GM12873 (cell line): ENCODE data around the gene ALG9.

Source experiments
- TF ChIP-seq, protein P1 (sequence below): IDR thresholded peaks from 2 replicates; pipeline ENCODE4 v1.5.1; 2012; ENCODE audit warnings: low read depth, mild to moderate bottlenecking, moderate library complexity, low read length, control low read depth; ENCODE audit not compliant: insufficient read depth; ENCODE audit errors: missing control alignments

Gene ALG9

DNA sequence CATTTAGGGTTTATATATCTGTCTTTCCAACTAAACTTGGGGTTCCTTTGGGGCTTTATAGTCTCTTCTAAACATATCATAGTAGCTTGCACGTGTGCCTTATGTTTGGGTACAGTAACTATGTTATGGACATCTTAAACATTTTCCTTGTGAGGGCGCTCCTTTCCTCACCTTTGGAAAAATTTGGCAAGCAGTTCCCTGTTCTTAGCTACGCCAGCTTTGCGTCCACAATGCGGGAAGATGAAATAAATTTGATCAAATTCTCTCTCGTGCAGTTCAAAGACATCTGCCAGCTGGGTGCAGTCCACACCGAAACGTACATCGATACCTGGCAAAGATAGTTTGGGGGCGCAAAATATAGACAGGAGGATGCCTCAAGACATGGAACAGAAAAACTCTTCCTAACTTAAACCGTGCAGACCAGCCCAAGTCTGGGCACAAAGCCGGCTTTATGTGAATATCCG is 7.0 kb upstream of the ALG9 start:
- TF ChIP-seq, protein P1, sequence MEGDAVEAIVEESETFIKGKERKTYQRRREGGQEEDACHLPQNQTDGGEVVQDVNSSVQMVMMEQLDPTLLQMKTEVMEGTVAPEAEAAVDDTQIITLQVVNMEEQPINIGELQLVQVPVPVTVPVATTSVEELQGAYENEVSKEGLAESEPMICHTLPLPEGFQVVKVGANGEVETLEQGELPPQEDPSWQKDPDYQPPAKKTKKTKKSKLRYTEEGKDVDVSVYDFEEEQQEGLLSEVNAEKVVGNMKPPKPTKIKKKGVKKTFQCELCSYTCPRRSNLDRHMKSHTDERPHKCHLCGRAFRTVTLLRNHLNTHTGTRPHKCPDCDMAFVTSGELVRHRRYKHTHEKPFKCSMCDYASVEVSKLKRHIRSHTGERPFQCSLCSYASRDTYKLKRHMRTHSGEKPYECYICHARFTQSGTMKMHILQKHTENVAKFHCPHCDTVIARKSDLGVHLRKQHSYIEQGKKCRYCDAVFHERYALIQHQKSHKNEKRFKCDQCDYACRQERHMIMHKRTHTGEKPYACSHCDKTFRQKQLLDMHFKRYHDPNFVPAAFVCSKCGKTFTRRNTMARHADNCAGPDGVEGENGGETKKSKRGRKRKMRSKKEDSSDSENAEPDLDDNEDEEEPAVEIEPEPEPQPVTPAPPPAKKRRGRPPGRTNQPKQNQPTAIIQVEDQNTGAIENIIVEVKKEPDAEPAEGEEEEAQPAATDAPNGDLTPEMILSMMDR, result no peak

DNA sequence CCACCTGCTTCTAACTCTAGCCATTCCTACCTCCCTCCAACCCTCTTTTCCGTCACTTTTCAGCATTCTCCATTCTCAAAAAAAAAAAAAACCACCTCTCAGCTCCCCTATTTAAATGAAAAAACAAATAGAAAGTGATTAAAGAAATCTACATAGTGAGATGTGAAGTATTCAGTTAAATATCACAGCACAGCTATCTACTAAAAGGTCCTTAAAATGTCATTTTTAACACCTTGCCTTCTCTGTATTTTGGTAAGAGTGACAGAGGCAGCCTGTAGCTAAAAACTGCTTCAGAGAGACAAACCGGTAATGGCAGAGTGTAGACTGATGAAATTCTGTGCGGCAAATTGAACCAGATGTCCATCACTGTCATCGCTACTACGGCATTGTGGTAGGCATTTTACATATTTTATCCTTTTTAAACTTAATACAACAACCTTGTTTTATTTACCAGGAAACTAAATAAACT is 346 bp upstream of the ALG9 start:
- TF ChIP-seq, protein P1, result no peak

DNA sequence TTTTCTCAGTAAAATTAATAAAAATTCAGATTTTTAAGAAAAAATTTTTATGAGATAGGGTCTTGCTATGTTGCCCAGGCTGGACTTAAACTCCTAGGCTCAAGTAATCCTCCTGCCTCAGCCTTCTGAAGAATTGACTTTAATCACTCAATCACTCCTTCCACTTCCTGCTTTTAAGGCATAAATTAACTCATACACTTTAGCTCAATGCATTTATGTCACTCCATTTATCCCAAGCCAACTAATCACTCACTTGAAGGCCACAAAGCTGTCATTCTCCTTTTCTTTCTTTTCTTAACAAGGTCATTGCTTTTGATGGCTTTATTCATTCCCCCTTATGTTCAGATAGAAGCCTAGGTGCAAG is 877 bp downstream of the ALG9 start:
- TF ChIP-seq, protein P1, result no peak

DNA sequence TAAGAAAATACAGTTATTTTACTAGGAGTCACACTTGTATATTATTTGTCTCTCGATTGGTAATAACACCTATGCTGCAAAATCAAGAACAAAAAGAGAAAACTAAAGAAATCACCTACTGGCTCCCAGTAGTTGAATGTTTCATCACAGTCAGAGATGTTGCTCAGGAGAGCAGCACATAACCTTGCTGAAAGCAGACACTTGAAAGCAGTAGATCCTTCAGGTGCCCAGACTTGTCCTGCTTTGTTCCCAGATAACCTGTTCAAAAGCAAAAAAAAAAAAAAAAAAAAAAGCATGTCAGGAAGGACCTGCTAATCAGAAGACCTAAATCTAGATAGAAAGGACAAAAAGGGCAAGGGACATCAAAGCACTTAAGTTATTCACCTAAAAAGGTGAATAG is 1.3 kb downstream of the ALG9 start:
- TF ChIP-seq, protein P1, result no peak

DNA sequence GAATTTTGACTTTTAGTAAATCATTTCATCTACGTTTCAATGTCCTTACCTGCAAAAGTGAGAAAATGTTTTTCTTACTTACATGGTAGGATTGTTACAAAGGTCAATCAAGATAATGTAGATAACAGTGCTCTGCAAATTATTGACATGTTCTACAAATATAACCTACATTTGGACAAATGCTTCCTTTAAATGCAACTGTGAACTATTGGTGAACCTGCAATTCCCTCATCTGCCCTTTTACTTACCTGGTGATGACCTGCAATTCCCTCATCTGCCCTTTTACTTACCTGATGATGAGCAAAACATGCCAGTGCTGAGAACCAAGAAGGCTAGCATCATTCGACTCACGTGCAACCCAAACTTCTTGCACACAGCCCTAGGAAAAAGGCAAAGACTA is 11.1 kb downstream of the ALG9 start:
- TF ChIP-seq, protein P1, result no peak

DNA sequence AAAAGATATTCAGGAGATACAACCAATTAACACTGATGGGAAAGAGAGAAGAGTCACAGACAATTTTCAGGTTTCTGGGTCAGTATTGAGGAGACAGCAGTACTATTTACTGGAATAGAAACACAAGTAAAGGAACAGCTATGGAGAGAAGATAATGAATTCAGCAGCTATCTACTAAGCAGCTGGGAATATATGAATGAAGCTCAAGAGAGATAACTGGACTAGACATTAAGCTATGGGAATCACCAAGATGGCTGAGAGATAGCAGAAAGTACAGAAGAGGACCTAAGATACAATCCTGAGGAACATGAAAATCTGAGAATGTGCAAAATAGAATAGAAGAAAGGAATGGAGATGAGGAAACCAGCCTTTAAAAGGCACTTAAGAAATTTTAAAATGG is 15.9 kb downstream of the ALG9 start:
- TF ChIP-seq, protein P1, result no peak

DNA sequence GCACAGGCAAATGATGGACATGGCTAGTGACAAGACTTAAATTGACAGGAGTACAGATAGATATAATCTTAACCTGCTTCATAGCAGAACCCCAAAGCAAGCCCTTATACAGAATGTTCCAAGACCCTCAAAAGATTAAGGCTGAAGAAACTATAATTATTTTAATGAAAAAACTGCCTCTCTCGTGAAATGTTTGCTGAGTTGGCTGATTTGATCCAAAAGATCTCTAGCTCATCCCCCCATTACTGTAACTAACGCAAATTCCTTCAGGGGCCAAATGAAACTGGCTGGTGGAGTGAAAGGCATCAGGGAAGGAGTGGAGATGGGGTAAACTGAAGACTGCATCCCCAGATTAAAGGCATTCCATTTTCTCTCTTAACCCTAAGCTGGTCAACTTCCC is 19.3 kb downstream of the ALG9 start:
- TF ChIP-seq, protein P1, result no peak
